ENCODE results near the gene PLXNB1.

DNA sequence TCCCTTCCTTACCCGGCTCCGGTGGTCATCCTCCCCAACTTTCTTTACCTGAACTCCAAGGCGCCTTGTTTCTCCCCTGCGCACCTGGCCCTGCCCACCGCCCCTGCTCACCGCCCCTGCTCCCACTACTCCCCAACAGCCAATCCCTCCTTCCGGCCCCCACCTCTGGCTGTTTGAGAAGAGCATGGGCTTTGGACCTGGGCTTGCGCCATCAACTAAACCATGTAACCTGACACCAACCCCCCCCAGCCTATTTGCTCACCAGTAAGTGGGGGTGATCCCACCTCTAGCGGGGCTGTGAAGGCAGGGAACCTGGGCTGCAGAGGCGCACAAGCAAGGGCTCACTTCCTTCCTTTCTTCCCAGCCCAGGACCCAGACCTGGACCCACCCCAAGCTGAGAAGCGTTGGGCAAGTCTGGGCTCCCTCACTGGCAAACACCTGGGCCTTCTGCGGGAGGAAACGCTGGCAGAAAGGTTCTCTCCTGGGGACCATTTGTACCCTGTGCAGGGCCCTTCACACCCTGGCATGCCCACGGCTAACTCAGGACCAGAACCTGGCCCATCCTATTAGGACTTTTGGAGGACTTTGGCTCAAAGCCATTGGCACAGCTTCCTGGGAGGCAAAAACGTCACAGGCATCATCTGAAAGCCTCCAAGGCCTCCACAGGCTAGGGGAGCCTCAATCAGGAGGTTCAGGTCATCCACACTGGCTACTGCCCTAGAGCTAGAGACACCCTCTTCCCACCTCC, at the start of gene PLXNB1:
- TF ChIP-seq EZH2phosphoT487 (IDR thresholded peaks at IDR 0.05; ENCODE audit: borderline replicate concordance) = no peak
- TF ChIP-seq CTCF (IDR thresholded peaks at IDR 0.05 in 2 of 3, conservative IDR thresholded peaks at IDR 0.05 in 1 of 3; ENCODE audit: borderline replicate concordance in 1 of 3, insufficient read depth in 1 of 3, low read depth in 2 of 3, low read length in 2 of 3) = no peak
- no peak for TF ChIP-seq SRF (IDR thresholded peaks at IDR 0.05; ENCODE audit: low read depth)
- TF ChIP-seq POLR2AphosphoS5 (IDR thresholded peaks at IDR 0.05; ENCODE audit: low read depth, low read length) = no peak
